Panc1 (cell line): ENCODE results near the gene PSKH1. TPM values are rescaled to one million over a fixed set of nuclear protein-coding genes. Genes with fewer than 3 reads are reported as not detected.

Source experiments
- ATAC-seq: fragments of 200-7000 bp; cut with Tn5 transposase; 2 replicates; pipeline ENCODE4 v1.9.1; 2020; ENCODE audit warnings: mild to moderate bottlenecking, moderate library complexity
- BruUV-seq: library from RNA; stranded (reverse); fragments of 400-500 nt; replicated peaks from 2 replicates; lab custom pipeline; 2021; lab: Mats Ljungman, UMichigan
- CTCF ChIA-PET: fragments of 300-600 bp; sonication (Branson Sonifier 250); formaldehyde crosslinking; loops from one replicate; lab custom pipeline; 2022; ENCODE audit warnings: antibody characterized with exemption; lab: Charles Lee
- POLR2A ChIA-PET: fragments of 300-600 bp; sonication (Branson Sonifier 250); formaldehyde crosslinking; loops from one replicate; lab custom pipeline; 2022; ENCODE audit warnings: antibody characterized with exemption; lab: Charles Lee
- DNase-seq: peaks from one replicate; pipeline ENCODE4 v3.0.0-alpha.2; 2010; ENCODE audit warnings: low read depth, low spot score
- H3K27ac ChIP-seq: 2 replicates; pipeline ENCODE4 v1.5.1; 2011; ENCODE audit warnings: mild to moderate bottlenecking, low read length, inconsistent platforms
- H3K27me3 ChIP-seq: fragments of 200-500 bp; sonication (Bioruptor generic); 2 replicates; pipeline ENCODE4 v1.6.0; 2014; ENCODE audit warnings: low read length, inconsistent platforms; ENCODE audit not compliant: control insufficient read depth, insufficient read depth
- H3K36me3 ChIP-seq: fragments of 200-500 bp; sonication (Bioruptor generic); 2 replicates; pipeline ENCODE4 v1.5.1; 2014; ENCODE audit warnings: inconsistent platforms, mild to moderate bottlenecking, low read length, moderate library complexity; ENCODE audit not compliant: control insufficient read depth, insufficient read depth
- H3K4me1 ChIP-seq: 2 replicates; pipeline ENCODE4 v1.5.1; 2011; ENCODE audit warnings: inconsistent platforms, mild to moderate bottlenecking, low read length, moderate library complexity; ENCODE audit not compliant: control insufficient read depth, insufficient read depth
- H3K4me3 ChIP-seq, 2 experiments: 2 replicates each; pipeline ENCODE4 v1.5.1; 2011 to 2012; ENCODE audit warnings: low read depth in 2 of 2, low read length in 2 of 2, mild to moderate bottlenecking in 2 of 2, inconsistent platforms in 1 of 2, moderate library complexity in 1 of 2
- H3K9me3 ChIP-seq: fragments of 200-500 bp; sonication (Bioruptor generic); 2 replicates; pipeline ENCODE4 v1.5.1; 2014; ENCODE audit warnings: low read depth, mild to moderate bottlenecking, inconsistent platforms, low read length, moderate library complexity; ENCODE audit not compliant: control insufficient read depth, insufficient read depth
- CTCF ChIP-seq: fragments of 450-650 bp; IDR thresholded peaks from 2 replicates; pipeline ENCODE4 v1.5.1; 2017; ENCODE audit warnings: mild to moderate bottlenecking
- POLR2AphosphoS5 ChIP-seq: IDR thresholded peaks from 2 replicates; pipeline ENCODE4 v1.6.1; 2012; ENCODE audit warnings: mild to moderate bottlenecking, low read depth, low read length, moderate library complexity
- SIN3A ChIP-seq: IDR thresholded peaks from 2 replicates; pipeline ENCODE4 v1.6.1; 2012; ENCODE audit warnings: low read depth, mild to moderate bottlenecking, low read length, moderate library complexity, borderline replicate concordance; ENCODE audit not compliant: insufficient read depth
- TCF7L2 ChIP-seq: IDR thresholded peaks from 2 replicates; pipeline ENCODE4 v1.6.1; 2011; ENCODE audit warnings: mild to moderate bottlenecking, low read depth, low read length, inconsistent platforms
- in situ Hi-C: cut with HindIII; loops from 2 replicates; pipeline ENCODE4 v1.10.0; 2016; ENCODE audit warnings: low sequenced_read_pairs, low pct_unique_long_range_greater_than_20kb
- intact Hi-C: fragments of 100-400 bp; cut with micrococcal nuclease; formaldehyde crosslinking; loops from one replicate; pipeline ENCODE4 v1.10.0; 2022; ENCODE audit not compliant: unreplicated experiment
- total RNA-seq: library from RNA; stranded (reverse); gene quantifications from one replicate; pipeline ENCODE4 v1.2.1, GENCODE V29; 2021; ENCODE audit not compliant: unreplicated experiment
- TF ChIP-seq, protein P1 (sequence below), 2 experiments: IDR thresholded peaks; 2 replicates each; pipeline ENCODE4 v1.6.1; 2011 to 2012; ENCODE audit warnings: low read depth in 2 of 2, control low read depth in 1 of 2, low read length in 1 of 2, mild to moderate bottlenecking in 1 of 2, moderate library complexity in 1 of 2; ENCODE audit not compliant: insufficient read depth in 1 of 2

The PSKH1 gene
- total RNA-seq, 1 experiment from 2014 or later = 17.8 TPM

DNA sequence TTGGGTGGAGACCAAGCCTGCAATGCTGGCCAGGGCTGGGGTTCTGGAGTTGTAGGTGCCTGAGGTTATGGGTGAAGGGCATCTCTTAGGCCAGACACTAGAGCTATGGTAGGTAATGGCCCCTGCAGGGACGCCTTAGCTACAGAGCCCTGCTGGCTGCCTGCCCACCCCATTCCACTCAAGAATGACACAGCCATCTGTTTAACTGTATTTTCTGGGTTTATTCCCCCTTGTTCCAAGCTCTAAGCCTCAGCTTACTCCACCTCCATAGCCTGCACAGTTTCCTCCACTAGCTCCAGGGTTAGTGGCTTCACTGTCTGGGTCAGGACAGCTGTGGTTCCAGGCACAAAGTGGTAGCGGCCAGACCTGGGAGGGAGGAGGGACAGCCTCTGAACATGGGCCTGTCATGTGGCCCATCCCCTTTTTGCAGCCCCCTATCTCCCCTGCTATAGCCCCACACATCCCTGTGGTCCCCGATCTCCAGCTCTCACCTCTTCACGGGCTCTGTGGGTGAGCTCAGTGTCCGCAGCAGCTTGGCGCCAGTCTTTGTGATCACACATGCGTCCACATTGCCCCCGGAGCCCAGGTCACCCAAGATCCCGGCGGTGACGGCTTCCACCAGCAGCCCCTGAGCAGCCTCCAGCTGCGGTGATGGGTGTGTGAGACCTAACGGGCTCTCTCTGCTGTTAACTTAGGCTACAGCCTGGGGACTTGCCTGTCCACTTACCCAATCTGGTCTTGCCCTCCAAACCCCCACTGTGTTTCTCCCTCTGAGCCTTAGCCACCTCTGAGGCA lies 41.4 kb downstream of the PSKH1 start:
- intact Hi-C loops (no loop called here), in situ Hi-C loops (no loop called here)
- ChIA-PET POLR2A (no interaction called here), CTCF (interaction anchor here (0.5 to 0.6 kb wide), 2 partner anchors 51 to 383 kb away, joined by 4 to 5 read pairs; no protein-coding TSS in a partner anchor)
- no peaks in the 10 kb centered on the region for H3K9me3 ChIP-seq
- peaks cover 2% of the 10 kb centered on the region; the same call in 1 of the 2 replicates for H3K36me3 ChIP-seq
- peak overlapping the region; percentile 80 to 92 for H3K4me3 ChIP-seq
- TF ChIP-seq, protein P1, sequence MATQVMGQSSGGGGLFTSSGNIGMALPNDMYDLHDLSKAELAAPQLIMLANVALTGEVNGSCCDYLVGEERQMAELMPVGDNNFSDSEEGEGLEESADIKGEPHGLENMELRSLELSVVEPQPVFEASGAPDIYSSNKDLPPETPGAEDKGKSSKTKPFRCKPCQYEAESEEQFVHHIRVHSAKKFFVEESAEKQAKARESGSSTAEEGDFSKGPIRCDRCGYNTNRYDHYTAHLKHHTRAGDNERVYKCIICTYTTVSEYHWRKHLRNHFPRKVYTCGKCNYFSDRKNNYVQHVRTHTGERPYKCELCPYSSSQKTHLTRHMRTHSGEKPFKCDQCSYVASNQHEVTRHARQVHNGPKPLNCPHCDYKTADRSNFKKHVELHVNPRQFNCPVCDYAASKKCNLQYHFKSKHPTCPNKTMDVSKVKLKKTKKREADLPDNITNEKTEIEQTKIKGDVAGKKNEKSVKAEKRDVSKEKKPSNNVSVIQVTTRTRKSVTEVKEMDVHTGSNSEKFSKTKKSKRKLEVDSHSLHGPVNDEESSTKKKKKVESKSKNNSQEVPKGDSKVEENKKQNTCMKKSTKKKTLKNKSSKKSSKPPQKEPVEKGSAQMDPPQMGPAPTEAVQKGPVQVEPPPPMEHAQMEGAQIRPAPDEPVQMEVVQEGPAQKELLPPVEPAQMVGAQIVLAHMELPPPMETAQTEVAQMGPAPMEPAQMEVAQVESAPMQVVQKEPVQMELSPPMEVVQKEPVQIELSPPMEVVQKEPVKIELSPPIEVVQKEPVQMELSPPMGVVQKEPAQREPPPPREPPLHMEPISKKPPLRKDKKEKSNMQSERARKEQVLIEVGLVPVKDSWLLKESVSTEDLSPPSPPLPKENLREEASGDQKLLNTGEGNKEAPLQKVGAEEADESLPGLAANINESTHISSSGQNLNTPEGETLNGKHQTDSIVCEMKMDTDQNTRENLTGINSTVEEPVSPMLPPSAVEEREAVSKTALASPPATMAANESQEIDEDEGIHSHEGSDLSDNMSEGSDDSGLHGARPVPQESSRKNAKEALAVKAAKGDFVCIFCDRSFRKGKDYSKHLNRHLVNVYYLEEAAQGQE (IDR thresholded peaks at IDR 0.05; ENCODE audit: insufficient read depth in 1 of 2, low read depth in 2 of 2, low read length in 1 of 2) = no peak
- TF ChIP-seq CTCF (no peak), SIN3A (no peak), TCF7L2 (no peak), POLR2AphosphoS5 (no peak)
- H3K27me3 ChIP-seq = no peaks in the 10 kb centered on the region
- peak overlapping the region; percentile 93 for H3K27ac ChIP-seq
- TSS peak; percentile 72 for BruUV-seq
- DNase-seq (no peak), ATAC-seq (no peak)
- 0 out of 2 replicates have a peak, but pooled peaks cover 4% of the 10 kb centered on the region for H3K4me1 ChIP-seq

DNA sequence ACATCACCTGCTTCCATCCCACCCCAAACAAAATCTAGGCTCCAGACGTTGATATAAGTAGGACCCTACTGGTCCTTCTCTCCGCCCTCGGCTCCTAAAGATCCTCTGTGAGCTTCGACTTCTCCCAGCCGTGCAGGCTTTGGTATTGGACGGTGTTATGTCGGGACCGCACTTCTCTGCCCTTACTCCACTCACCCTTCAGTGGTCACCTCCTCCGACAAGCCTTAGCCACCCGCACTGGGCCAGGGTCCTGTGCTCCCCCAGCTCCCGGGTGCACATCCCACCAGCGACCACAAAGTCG lies 42.0 kb downstream of the PSKH1 start:
- no TSS peak for BruUV-seq
- DNase-seq = no peak
- intact Hi-C loops = no loop called here

More for the DNA sequence above, 42.0 kb downstream of the PSKH1 start:
- peak overlapping the region; percentile 93 for H3K27ac ChIP-seq
- 0 out of 2 replicates have a peak, but pooled peaks cover 4% of the 10 kb centered on the region for H3K4me1 ChIP-seq
- H3K9me3 ChIP-seq = no peaks in the 10 kb centered on the region
- in situ Hi-C loops = no loop called here
- ATAC-seq = peak; percentile 7
- H3K36me3 ChIP-seq = peaks cover 2% of the 10 kb centered on the region; the same call in 1 of the 2 replicates
- no peaks in the 10 kb centered on the region for H3K27me3 ChIP-seq
- ChIA-PET POLR2A (interaction anchor here (0.6 to 0.7 kb wide), 2 partner anchors 34 to 54 kb away, joined by 3 read pairs; no protein-coding TSS in a partner anchor), CTCF (interaction anchor here (0.8 kb wide), 1 partner anchor 51 kb away, joined by 3 read pairs; no protein-coding TSS in a partner anchor)
- peak overlapping the region; percentile 80 to 92 for H3K4me3 ChIP-seq
- TF ChIP-seq CTCF (no peak), SIN3A (no peak), POLR2AphosphoS5 (no peak), TCF7L2 (no peak)
- TF ChIP-seq, protein P1 (IDR thresholded peaks at IDR 0.05; ENCODE audit: insufficient read depth in 1 of 2, low read depth in 2 of 2, low read length in 1 of 2) = no peak
